Mesodermal cell (in vitro differentiated cells): ENCODE measurements around the gene RPL7A.
"Not testable (repeated sequence)": the region's sequence is repeated elsewhere in the genome, so short reads cannot be mapped to it uniquely, and the experiment has no call there.

Experiments
- H3K27ac ChIP-seq: 2 replicates; pipeline ENCODE4 v1.7.0; 2013; ENCODE audit warnings: mild to moderate bottlenecking, low read depth, low read length, moderate library complexity; ENCODE audit not compliant: severe bottlenecking
- H3K36me3 ChIP-seq: 2 replicates; pipeline ENCODE4 v1.7.1; 2013; ENCODE audit warnings: mild to moderate bottlenecking, low read length, moderate library complexity; ENCODE audit not compliant: control insufficient read depth, insufficient read depth
- H3K4me1 ChIP-seq: one replicate; pipeline ENCODE4 v1.7.1; 2013; ENCODE audit warnings: mild to moderate bottlenecking, low read length; ENCODE audit not compliant: insufficient read depth, control insufficient read depth, poor library complexity, severe bottlenecking
- H3K4me3 ChIP-seq: 2 replicates; pipeline ENCODE4 v1.7.0; 2013; ENCODE audit warnings: low read length, control low read depth, mild to moderate bottlenecking; ENCODE audit not compliant: insufficient read depth, poor library complexity, severe bottlenecking; ENCODE audit errors: extremely low read depth
- H3K9me3 ChIP-seq: 2 replicates; pipeline ENCODE4 v1.7.1; 2013; ENCODE audit warnings: mild to moderate bottlenecking, low read length, moderate library complexity; ENCODE audit not compliant: control insufficient read depth
- WGBS, 2 experiments: methylation state at CpG; one replicate each; pipeline ENCODE4 v1.1.5; 2013; ENCODE audit warnings: missing lambda C conversion rate in 2 of 2; ENCODE audit not compliant: insufficient coverage in 2 of 2; 5-methylcytosine and 5-hydroxymethylcytosine counted together

The RPL7A gene

GRCh38 chr9:133390713-133391112 is 42.7 kb downstream of the RPL7A start:
- 82 to 89% methylated on average over 6 to 7 of the region's 7 CpGs for WGBS, 2 experiments
- no peak overlapping the region for H3K4me3 ChIP-seq
- H3K4me1 ChIP-seq, result no peaks in the 10 kb centered on the region
- H3K27ac ChIP-seq, result no peak overlapping the region
- H3K9me3 ChIP-seq, result peaks cover 4% of the 10 kb centered on the region
- H3K36me3 ChIP-seq, result no peaks in the 10 kb centered on the region

DNA sequence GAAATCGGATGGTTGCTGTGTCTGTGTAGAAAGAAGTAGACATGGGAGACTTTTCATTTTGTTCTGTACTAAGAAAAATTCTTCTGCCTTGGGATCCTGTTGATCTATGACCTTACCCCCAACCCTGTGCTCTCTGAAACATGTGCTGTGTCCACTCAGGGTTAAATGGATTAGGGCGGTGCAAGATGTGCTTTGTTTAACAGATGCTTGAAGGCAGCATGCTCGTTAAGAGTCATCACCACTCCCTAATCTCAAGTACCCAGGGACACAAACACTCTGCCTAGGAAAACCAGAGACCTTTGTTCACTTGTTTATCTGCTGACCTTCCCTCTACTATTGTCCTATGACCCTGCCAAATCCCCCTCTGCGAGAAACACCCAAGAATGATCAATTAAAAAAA is 43.4 kb downstream of the RPL7A start:
- H3K9me3 ChIP-seq, H3K4me1 ChIP-seq, H3K4me3 ChIP-seq, H3K27ac ChIP-seq, H3K36me3 ChIP-seq: not testable (repeated sequence)
- WGBS, 2 experiments, result no CpG with 5 or more reads among the region's 4 CpGs

DNA sequence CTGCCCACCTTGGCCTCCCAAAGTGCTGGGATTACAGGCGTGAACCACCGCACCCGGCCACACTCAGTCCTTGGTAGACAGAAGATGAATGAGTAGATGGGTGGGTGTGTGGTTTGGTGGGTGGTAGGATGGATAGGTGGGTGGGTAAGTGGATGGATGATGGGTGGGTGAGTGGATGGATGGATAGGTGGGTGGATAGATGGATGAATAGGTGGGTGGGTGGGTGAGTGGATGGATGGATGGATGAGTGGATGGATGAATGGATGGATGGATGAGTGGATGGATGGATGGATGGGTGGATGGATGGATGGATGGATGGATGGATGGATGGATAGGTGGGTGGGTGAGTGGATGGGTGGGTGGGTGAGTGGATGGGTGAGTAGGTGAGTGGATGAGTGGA is 44.3 kb downstream of the RPL7A start:
- H3K9me3 ChIP-seq, H3K4me3 ChIP-seq, H3K4me1 ChIP-seq, H3K27ac ChIP-seq, H3K36me3 ChIP-seq: not testable (repeated sequence)
- WGBS, 2 experiments, result 92 to 94% methylated on average over 3 of the region's 3 CpGs

GRCh38 chr9:133393399-133393798 is 45.4 kb downstream of the RPL7A start:
- Histone ChIP-seq H3K4me3 (no peak overlapping the region), H3K27ac (no peak overlapping the region), H3K36me3 (no peaks in the 10 kb centered on the region), H3K9me3 (peaks cover 4% of the 10 kb centered on the region), H3K4me1 (no peaks in the 10 kb centered on the region)
- 83 to 92% methylated on average over 2 to 3 of the region's 3 CpGs for WGBS, 2 experiments

DNA sequence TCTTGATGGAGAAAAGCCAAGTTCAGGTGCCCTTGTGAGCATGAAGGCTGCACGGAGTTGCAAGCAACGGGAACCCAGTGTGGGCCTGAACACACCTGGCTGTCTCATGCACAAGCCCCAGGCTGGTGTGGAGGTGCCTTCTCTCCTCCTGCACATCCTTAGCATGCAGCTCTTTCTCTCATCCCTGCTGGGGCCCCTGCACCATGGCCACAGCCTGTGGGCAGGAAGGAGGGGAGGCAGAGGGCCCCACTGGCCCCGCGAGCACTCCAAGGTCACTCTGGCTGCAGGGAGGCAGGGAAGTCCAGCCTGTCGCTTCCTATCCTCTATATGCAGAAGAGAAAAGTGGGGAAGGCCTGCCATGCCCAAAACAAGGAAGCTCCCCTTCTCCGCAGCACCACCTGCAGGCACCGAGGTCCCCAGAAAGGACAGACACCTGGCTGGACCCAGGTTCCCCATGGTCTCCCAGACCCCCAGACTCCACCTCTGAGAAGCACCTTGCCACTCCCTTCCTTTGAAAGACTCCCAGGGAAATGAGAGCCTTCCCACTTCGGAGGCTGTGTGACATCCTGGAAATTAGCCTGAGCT is 46.8 kb downstream of the RPL7A start:
- no peak overlapping the region for H3K27ac ChIP-seq
- no peaks in the 10 kb centered on the region for H3K36me3 ChIP-seq
- WGBS, 2 experiments, result 56 to 75% methylated on average over 6 to 7 of the region's 8 CpGs
- H3K9me3 ChIP-seq, result peaks cover 4% of the 10 kb centered on the region
- H3K4me3 ChIP-seq, result no peak overlapping the region
- no peaks in the 10 kb centered on the region for H3K4me1 ChIP-seq

- H3K4me3 ChIP-seq, result no peak overlapping the region
- no peaks in the 10 kb centered on the region for H3K9me3 ChIP-seq
- no peak overlapping the region for H3K27ac ChIP-seq
- H3K4me1 ChIP-seq, result no peaks in the 10 kb centered on the region
- no peaks in the 10 kb centered on the region for H3K36me3 ChIP-seq
- 35 to 39% methylated on average over 14 of the region's 14 CpGs for WGBS, 2 experiments
These were observed 48.9 kb downstream of the RPL7A start for GRCh38 chr9:133396952-133397351.

- H3K4me3 ChIP-seq, result no peak overlapping the region
- no peaks in the 10 kb centered on the region for H3K4me1 ChIP-seq
- no peaks in the 10 kb centered on the region for H3K9me3 ChIP-seq
- WGBS, 2 experiments, result 86 to 92% methylated on average over 3 to 6 of the region's 6 CpGs
- H3K27ac ChIP-seq, result no peak overlapping the region
- H3K36me3 ChIP-seq, result no peaks in the 10 kb centered on the region
These were observed 49.4 kb downstream of the RPL7A start for GRCh38 chr9:133397370-133397769.

GRCh38 chr9:133397895-133398294 is 49.9 kb downstream of the RPL7A start:
- Histone ChIP-seq H3K4me3 (no peak overlapping the region), H3K27ac (no peak overlapping the region), H3K4me1 (no peaks in the 10 kb centered on the region), H3K36me3 (no peaks in the 10 kb centered on the region), H3K9me3 (no peaks in the 10 kb centered on the region)
- 85 to 89% methylated on average over 3 to 9 of the region's 9 CpGs for WGBS, 2 experiments

- Histone ChIP-seq H3K4me1 (no peaks in the 10 kb centered on the region), H3K36me3 (peaks cover 17% of the 10 kb centered on the region), H3K27ac (no peak overlapping the region), H3K4me3 (no peak overlapping the region), H3K9me3 (no peaks in the 10 kb centered on the region)
- 90 to 93% methylated on average over 12 of the region's 12 CpGs for WGBS, 2 experiments
These were observed 52.3 kb downstream of the RPL7A start for GRCh38 chr9:133400292-133400691.
